Neural cell (in vitro differentiated cells): Measurements from ENCODE around the gene MRPL14.

ENCODE experiments used
- CTCF ChIP-seq: fragments of 450-650 bp; IDR thresholded peaks from 2 replicates; pipeline ENCODE4 v1.5.1; 2014; ENCODE audit warnings: antibody characterized with exemption, mild to moderate bottlenecking, moderate library complexity; ENCODE audit not compliant: poor library complexity, severe bottlenecking
- EP300 ChIP-seq: fragments of 450-650 bp; conservative IDR thresholded peaks from 2 replicates; pipeline ENCODE4 v1.6.1; 2014; ENCODE audit warnings: antibody characterized with exemption, mild to moderate bottlenecking, moderate library complexity; ENCODE audit not compliant: poor library complexity, severe bottlenecking
- EZH2 ChIP-seq: fragments of 200-600, 300-800 bp; shearing (Covaris generic), sonication (generic); IDR thresholded peaks from 2 replicates; pipeline ENCODE4 v1.6.1; 2014; ENCODE audit warnings: antibody characterized with exemption, low read length, borderline replicate concordance, mild to moderate bottlenecking; ENCODE audit not compliant: insufficient read depth, poor library complexity, severe bottlenecking
- POLR2AphosphoS5 ChIP-seq: IDR thresholded peaks from 2 replicates; pipeline ENCODE4 v1.6.1; 2012
- RAD21 ChIP-seq: fragments of 450-650 bp; conservative IDR thresholded peaks from 2 replicates; pipeline ENCODE4 v1.6.1; 2014; ENCODE audit warnings: antibody characterized with exemption, mild to moderate bottlenecking, moderate library complexity
- SMC3 ChIP-seq: fragments of 450-650 bp; conservative IDR thresholded peaks from 2 replicates; pipeline ENCODE4 v1.6.1; 2014; ENCODE audit warnings: antibody characterized with exemption, mild to moderate bottlenecking, moderate library complexity; ENCODE audit not compliant: poor library complexity
- TF ChIP-seq, protein P1 (sequence below): IDR thresholded peaks from 2 replicates; pipeline ENCODE4 v1.6.1; 2012; ENCODE audit warnings: borderline replicate concordance

DNA sequence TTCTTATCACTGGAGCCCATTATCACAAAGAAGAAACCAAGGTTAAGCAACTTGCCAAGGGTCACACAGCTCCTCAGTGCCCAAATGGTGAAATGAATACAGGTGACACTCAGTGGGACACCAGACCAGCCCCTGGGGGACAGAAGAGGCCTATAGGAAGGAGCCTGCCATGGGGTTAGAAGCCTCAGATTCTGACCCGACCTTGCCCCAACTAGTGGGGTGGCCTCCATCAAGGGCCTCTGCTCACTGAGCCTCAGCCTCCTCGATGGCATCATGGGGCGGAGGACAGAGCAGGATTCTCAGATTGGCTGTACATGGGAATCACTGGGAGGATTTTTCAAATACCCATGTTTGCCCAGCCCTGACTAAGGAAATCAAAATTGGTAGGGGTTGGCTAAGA, 47.6 kb downstream of the MRPL14 start:
- TF ChIP-seq CTCF (no peak), POLR2AphosphoS5 (no peak), RAD21 (no peak), EZH2 (no peak), EP300 (no peak), SMC3 (no peak)
- TF ChIP-seq, protein P1, sequence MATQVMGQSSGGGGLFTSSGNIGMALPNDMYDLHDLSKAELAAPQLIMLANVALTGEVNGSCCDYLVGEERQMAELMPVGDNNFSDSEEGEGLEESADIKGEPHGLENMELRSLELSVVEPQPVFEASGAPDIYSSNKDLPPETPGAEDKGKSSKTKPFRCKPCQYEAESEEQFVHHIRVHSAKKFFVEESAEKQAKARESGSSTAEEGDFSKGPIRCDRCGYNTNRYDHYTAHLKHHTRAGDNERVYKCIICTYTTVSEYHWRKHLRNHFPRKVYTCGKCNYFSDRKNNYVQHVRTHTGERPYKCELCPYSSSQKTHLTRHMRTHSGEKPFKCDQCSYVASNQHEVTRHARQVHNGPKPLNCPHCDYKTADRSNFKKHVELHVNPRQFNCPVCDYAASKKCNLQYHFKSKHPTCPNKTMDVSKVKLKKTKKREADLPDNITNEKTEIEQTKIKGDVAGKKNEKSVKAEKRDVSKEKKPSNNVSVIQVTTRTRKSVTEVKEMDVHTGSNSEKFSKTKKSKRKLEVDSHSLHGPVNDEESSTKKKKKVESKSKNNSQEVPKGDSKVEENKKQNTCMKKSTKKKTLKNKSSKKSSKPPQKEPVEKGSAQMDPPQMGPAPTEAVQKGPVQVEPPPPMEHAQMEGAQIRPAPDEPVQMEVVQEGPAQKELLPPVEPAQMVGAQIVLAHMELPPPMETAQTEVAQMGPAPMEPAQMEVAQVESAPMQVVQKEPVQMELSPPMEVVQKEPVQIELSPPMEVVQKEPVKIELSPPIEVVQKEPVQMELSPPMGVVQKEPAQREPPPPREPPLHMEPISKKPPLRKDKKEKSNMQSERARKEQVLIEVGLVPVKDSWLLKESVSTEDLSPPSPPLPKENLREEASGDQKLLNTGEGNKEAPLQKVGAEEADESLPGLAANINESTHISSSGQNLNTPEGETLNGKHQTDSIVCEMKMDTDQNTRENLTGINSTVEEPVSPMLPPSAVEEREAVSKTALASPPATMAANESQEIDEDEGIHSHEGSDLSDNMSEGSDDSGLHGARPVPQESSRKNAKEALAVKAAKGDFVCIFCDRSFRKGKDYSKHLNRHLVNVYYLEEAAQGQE: no peak
